NCI-H1092 (cell line): ENCODE measurements around the gene ANGEL1.
A peak's percentile ranks its signal among the peaks of the same experiment; 100 is the strongest.

Source experiments
- DNase-seq: peaks from one replicate; lab custom pipeline; 2025; lab: John Stamatoyannopoulos, UW

Gene ANGEL1

DNA sequence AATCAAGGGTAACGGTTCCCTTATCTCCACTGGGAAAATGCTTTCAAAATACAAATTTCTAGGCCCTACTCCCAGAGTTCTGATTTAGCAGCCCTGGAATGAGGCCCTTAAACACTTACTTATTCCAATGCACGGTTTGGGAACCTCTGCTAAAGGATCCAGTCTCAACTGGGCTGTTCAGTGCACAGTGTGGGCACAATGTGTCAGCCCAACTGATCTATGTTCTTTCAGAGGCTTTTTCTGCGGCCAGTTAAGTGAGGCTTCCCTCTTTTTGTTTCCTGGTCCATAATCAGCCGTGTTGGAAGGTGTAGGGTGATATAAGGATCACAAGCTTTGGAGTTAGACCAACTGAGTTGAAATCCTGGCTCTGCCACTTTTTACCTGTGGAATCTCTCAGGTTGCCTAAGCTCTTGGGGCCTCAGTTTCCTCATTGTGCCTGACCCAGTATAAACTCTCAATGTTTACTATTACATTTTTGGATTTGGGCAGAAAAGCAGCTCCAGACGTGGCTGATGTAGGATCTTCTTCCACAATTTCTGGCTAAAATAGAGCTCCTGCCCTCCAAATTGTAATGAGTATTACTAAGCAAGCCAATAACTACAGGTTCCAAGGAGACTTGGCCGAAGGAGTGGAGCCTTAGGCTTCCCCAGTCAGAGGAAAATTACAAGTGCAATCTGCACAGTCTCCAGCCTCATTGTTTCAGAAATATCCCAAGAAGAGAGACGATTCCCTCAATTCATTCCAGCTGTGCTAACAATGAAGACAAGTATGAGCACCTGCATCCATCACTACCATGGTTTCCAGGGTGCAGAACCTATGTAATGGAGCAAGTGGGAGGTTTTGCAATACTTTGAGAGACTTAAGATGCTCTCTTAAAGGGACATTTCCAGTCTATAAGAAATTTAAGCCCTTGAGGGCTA, 2.3 kb upstream of the ANGEL1 start:
- no peak for DNase-seq

DNA sequence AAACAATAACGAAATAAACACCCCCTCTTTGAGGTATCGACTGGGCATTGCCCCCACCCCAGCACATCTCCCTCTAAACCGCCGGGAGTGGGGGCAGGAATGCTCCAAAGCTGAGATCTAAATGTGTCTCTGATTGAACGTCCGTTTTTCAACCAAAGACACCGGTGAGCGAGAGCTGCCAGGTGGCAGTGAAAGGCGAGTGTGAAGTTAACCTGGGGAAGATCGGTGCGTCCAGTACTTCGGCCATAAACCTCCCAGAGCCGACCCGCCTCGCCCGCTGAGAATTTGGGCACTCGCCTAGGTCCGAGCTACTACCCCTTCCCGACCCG, 625 bp downstream of the ANGEL1 start:
- DNase-seq: no peak

DNA sequence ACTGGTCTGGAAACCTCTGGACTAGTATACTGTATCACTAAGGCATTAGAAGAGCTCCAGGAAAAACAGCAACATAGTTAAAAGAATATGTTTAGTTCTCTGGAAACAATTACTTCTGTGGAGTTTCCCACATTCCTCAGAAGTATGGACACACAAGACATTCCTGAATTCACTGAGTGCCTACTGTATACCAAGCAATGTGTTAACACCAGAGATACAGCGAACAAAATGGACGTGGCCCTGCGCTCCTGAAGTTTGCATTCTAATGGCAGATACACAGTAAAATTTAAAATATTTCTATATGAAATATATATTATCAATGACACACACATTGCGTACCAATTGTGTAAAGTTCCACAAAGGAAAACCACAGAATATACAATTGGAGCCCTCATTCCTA, 1.1 kb downstream of the ANGEL1 start:
- DNase-seq: no peak

DNA sequence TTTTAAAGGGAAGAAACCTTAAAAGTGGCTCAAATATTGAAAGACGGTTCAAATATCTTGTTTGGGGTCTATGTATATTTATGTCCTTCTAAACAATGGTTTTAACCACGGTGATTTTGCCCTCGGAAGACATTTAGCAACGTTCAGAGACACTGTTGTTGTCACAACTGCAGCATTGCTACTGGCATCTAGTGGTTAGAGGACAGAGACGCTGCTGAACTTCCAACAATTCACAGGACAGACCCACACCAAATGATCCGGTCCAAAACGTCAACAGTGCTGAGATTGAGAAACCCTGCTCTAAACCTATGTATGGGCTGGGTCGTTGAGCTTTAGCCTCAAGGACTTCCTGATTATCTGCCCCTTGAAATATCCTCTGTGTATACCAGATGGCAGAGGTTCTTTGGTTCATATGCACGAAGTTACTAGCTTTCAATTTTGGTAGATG, 1.7 kb downstream of the ANGEL1 start:
- DNase-seq: no peak

- DNase-seq: no peak
These were observed 2.2 kb downstream of the ANGEL1 start for GRCh38 chr14:76810525-76810924.

- no peak for DNase-seq
These were observed 3.7 kb downstream of the ANGEL1 start for GRCh38 chr14:76808990-76809389.

DNA sequence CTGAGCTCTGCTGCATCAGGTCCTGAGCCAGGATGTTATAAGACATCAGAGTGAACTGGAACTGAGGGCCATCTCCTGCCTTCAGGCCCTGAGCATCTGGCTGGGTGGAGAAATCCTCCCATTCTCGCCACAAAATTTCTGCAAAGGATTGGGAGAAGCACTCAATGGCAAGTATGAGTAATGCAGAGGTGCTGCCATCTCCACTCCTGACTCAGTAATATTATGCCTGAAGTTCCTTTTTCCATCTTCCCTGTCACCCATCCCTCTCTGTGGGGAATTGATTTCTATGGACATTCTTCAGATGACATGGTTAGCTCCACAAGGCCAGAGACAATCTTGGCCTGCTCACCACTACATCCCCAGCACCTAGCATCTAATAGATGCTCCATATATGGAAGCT, 4.7 kb downstream of the ANGEL1 start:
- no peak for DNase-seq

GRCh38 chr14:76806446-76806845, 6.2 kb downstream of the ANGEL1 start:
- no peak for DNase-seq

- no peak for DNase-seq
These were observed 18.7 kb downstream of the ANGEL1 start for GRCh38 chr14:76793956-76794355.

DNA sequence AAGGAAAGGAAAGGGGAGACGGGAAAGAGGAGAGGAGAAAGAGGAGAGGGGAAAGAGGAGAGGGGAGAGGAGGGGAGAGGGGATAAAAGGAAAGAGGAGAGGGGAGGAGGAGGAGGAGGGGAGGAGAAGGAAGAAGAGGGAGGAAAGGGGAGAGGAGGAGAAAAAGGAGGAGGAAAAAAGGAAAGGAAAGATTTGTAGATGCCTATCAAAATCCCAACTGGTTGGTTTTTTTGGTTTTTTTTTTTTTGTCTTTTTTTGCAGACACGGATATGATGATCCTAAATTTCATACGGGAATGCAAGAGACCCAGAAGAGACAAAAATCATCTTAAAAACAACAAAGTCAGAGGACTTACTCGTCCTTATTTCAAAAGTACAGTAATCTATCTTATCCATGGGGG, 19.4 kb downstream of the ANGEL1 start:
- DNase-seq: no peak

- DNase-seq: no peak
These were observed 20.3 kb downstream of the ANGEL1 start for GRCh38 chr14:76792422-76792821.

DNA sequence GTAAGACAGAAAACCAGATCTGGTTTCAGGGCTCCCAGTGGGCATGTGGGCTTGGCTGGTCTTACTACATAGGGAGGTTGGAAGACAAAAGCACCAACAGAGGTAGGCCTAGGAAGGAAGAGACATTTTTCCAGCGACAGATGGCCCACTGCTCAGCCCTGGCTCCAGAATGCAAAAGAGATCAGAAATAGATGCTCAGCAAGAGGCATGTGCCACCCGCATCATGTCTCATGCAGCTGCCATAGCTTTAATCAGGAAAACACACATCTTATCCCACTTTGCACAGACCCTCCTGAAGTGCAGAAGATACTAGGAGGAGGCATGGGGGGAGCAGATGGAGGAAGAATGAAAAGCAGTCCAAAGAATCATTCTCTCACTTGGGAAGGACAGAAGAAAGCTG, 26.1 kb downstream of the ANGEL1 start:
- no peak for DNase-seq

GRCh38 chr14:76784881-76785280, 27.8 kb downstream of the ANGEL1 start:
- DNase-seq: peak; percentile 54

GRCh38 chr14:76784266-76784874, 28.3 kb downstream of the ANGEL1 start:
- no peak for DNase-seq

- no peak for DNase-seq
These were observed 29.7 kb downstream of the ANGEL1 start for GRCh38 chr14:76782885-76783566.

- no peak for DNase-seq
These were observed 30.4 kb downstream of the ANGEL1 start for GRCh38 chr14:76782115-76782884.

DNA sequence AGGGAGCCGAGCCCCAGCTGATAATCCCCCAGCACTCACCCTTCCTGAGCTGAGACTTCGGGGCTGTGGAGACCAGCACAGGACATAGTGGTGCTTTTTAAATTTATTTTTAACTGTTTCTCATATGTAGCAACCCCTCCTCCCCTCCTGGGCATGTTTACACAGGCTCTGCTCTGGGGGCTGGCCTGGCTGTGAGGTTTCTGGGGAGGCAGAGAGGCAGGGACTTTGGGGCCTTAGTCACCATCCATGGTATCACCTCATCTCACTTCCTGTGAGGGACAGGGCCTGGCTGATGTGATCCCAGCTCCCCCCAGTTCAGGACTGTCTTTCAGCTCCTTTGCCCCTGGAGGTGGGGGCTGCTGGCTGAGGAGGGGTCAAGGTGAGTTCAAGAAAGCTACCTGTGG, 31.0 kb downstream of the ANGEL1 start:
- DNase-seq: no peak

GRCh38 chr14:76780875-76781647, 31.6 kb downstream of the ANGEL1 start:
- DNase-seq: no peak

DNA sequence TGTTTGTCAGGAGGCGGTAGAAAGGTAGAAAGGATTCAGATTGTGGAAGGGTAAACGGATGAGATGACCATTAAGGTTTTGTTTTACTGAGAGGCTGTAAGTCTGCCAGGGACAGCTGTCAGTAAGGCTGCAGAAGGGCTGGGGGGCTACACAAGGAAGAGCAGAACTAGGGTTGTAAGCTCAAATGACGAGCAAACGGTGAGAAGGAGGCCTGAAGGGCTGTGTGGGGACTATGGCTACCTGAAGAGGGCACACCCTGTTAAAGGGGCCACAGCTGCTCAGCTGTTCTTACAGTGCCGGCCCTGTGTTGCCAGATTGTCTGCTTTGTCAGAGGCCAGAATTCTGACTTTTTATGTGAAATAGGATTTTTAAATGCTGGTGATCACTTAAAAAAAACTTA, 32.3 kb downstream of the ANGEL1 start:
- DNase-seq: no peak

DNA sequence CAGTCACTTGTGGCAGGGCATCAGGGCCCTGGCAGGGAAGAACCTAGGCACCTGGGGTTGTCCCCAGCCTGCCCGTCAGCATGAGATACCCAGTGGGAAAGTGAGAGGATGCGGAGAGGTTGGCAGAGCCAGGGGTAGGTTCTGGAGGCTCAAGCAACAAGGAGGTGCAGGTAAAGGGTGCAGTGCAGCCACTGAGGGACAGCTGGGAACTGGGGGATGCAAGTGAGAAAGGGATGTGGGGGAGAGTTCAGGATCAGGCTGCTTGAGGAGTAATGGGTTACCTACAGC, 32.7 kb downstream of the ANGEL1 start:
- DNase-seq: no peak

- no peak for DNase-seq
These were observed 33.2 kb downstream of the ANGEL1 start for GRCh38 chr14:76779221-76780057.
